ENCODE measurements around the gene TANC2. TPM values are rescaled to one million over a fixed set of nuclear protein-coding genes. Genes with fewer than 3 reads are reported as not detected.

TANC2 gene
- total and polyA plus RNA-seq, 10 donors, result 0.47 to 35.8 (median 19.0) TPM

DNA sequence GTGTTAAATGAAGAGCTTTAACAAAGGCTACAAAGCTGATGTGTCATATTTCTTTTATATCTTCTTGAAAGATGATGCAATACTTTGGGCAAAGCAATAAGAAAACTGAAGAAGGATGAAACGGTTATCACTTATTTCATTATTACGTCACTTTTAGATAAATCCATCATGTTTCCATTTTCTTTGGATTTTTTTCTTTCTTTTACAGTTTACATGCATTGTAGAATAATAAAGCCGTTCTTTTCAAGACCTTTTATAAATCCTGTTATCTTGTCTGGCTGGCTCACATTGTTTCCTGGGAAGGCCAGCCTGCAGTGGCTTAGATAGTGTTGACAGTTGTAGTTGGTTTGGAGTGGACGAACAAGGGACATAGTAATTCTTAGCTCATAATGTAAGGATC lies 28.9 kb downstream of the TANC2 start:
- H3K27ac ChIP-seq, result peak overlapping the region in 3 of 8 donors; percentile 15 to 62 (median 27)
- TF ChIP-seq, protein P1, sequence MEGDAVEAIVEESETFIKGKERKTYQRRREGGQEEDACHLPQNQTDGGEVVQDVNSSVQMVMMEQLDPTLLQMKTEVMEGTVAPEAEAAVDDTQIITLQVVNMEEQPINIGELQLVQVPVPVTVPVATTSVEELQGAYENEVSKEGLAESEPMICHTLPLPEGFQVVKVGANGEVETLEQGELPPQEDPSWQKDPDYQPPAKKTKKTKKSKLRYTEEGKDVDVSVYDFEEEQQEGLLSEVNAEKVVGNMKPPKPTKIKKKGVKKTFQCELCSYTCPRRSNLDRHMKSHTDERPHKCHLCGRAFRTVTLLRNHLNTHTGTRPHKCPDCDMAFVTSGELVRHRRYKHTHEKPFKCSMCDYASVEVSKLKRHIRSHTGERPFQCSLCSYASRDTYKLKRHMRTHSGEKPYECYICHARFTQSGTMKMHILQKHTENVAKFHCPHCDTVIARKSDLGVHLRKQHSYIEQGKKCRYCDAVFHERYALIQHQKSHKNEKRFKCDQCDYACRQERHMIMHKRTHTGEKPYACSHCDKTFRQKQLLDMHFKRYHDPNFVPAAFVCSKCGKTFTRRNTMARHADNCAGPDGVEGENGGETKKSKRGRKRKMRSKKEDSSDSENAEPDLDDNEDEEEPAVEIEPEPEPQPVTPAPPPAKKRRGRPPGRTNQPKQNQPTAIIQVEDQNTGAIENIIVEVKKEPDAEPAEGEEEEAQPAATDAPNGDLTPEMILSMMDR (IDR thresholded peaks at IDR 0.05 in 8 of 11, conservative IDR thresholded peaks at IDR 0.05 in 3 of 11), result no peak
- no peak for TF ChIP-seq POLR2A (IDR thresholded peaks at IDR 0.05)
- TF ChIP-seq POLR2AphosphoS5 (IDR thresholded peaks at IDR 0.05), result no peak
- no peaks in the 10 kb centered on the region for H3K36me3 ChIP-seq
- H3K4me3 ChIP-seq, result no peak overlapping the region
- H3K27me3 ChIP-seq (replicated peaks in 1 of 7), result no peaks in the 10 kb centered on the region
- 54 to 82% (median 70%) methylated on average over 4 of the region's 4 CpGs for WGBS, 5 donors
- no peaks in the 10 kb centered on the region for H3K9me3 ChIP-seq
- intact Hi-C loops (cut with DNase I; ENCODE audit: low total_unique reads), result no loop called here
- DNase-seq, result no peak
- H3K4me1 ChIP-seq, result peaks cover 0 to 23% (median 5%) of the 10 kb centered on the region in 6 donors

DNA sequence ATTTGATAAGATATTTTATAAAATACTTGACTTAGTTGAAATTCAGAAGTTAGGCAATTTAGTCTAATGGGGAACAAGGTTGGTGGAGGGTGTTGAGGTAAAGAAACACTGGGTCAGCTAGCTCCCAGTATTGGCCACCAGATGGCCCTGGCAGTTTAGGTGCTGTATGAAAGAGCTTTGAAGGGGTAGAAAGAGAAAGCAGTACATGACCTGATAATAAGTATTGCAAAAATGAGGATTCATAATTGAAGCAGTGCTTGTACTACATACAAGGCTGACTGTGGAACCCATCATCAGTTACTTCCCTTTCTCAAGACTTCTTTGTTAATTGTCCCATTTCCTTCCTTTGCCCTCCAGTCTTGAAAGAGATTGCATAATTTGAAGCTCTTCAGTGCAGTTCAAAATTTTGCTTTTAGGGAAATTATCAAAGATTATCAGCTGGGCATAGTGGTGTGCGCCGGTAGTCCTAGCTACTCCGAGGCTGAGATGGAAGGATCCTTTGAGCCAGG lies 29.4 kb downstream of the TANC2 start:
- no peak for DNase-seq
- Histone ChIP-seq H3K27ac (peak overlapping the region in 4 of 8 donors; percentile 10 to 62 (median 21)), H3K36me3 (no peaks in the 10 kb centered on the region), H3K27me3 (replicated peaks in 1 of 7) (no peaks in the 10 kb centered on the region), H3K9me3 (no peaks in the 10 kb centered on the region), H3K4me1 (peaks cover 0 to 23% (median 5%) of the 10 kb centered on the region in 6 donors), H3K4me3 (no peak overlapping the region)
- TF ChIP-seq POLR2AphosphoS5 (IDR thresholded peaks at IDR 0.05), result no peak
- TF ChIP-seq, protein P1 (IDR thresholded peaks at IDR 0.05 in 8 of 11, conservative IDR thresholded peaks at IDR 0.05 in 3 of 11), result peak in 5 of 11 experiments; percentile 8 to 50 (median 26)
- WGBS, 5 donors, result 30 to 70% (median 38%) methylated on average over 3 of the region's 3 CpGs
- intact Hi-C loops (cut with DNase I; ENCODE audit: low total_unique reads), result no loop called here

DNA sequence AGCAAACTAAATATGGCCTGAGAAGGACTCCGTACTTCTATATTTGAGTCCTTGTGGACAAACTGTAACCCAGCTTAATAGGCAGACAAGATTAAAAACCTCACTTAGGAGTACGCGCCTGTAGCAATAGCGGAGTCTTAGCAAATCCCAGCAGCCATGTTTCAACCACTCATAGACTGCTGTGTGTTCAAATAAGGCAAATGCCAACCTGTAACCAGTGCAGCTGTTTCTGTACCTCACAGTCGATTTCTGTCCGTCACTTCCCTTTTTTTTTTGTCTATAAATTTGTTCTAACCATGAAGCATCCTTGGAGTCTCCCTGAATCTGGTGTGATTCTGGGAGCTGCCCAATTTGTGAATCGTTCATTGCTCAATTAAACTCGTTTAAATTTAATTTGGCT lies 30.2 kb downstream of the TANC2 start:
- Histone ChIP-seq H3K27ac (peak overlapping the region in 3 of 8 donors; percentile 15 to 62 (median 27)), H3K4me1 (peaks cover 0 to 23% (median 5%) of the 10 kb centered on the region in 6 donors), H3K27me3 (replicated peaks in 1 of 7) (no peaks in the 10 kb centered on the region), H3K4me3 (no peak overlapping the region), H3K9me3 (no peaks in the 10 kb centered on the region), H3K36me3 (no peaks in the 10 kb centered on the region)
- TF ChIP-seq POLR2AphosphoS5 (IDR thresholded peaks at IDR 0.05), result no peak
- TF ChIP-seq, protein P1 (IDR thresholded peaks at IDR 0.05 in 8 of 11, conservative IDR thresholded peaks at IDR 0.05 in 3 of 11), result no peak
- TF ChIP-seq POLR2A (IDR thresholded peaks at IDR 0.05), result no peak
- DNase-seq, result no peak
- intact Hi-C loops (cut with DNase I; ENCODE audit: low total_unique reads), result no loop called here
- WGBS, 5 donors, result 63 to 86% (median 77%) methylated on average over 8 of the region's 8 CpGs

DNA sequence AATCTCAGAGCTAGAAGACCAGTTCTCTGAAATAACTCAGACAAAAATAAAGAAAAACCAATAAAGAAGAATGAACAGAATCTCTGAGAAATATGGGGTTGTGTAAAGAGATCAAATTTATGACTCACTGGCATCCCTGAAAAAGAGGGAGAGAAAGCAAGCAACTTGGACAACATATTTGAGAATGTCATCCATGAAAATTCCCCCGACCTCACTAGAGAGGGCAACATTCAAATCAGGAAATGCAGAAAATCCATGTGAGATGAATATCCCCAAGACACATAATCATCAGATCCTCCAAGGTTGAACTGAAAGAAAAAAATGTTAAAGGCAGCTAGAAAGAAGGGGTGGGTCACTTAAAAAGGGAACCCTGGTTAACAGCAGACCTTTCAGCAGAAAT lies 32.1 kb downstream of the TANC2 start:
- DNase-seq, result no peak
- intact Hi-C loops (cut with DNase I; ENCODE audit: low total_unique reads), result no loop called here
- no peaks in the 10 kb centered on the region for H3K27me3 ChIP-seq (replicated peaks in 1 of 7)
- WGBS, 5 donors, result 73 to 100% (median 88%) methylated on average over 1 of the region's 1 CpG
- no peaks in the 10 kb centered on the region for H3K36me3 ChIP-seq
- no peak overlapping the region for H3K27ac ChIP-seq
- peaks cover 0 to 23% (median 5%) of the 10 kb centered on the region in 6 donors for H3K4me1 ChIP-seq
- no peak overlapping the region for H3K4me3 ChIP-seq
- TF ChIP-seq, protein P1 (IDR thresholded peaks at IDR 0.05 in 8 of 11, conservative IDR thresholded peaks at IDR 0.05 in 3 of 11), result no peak
- no peak for TF ChIP-seq POLR2AphosphoS5 (IDR thresholded peaks at IDR 0.05)
- no peak for TF ChIP-seq POLR2A (IDR thresholded peaks at IDR 0.05)
- no peaks in the 10 kb centered on the region for H3K9me3 ChIP-seq

Measured in spleen (tissue), 11 donors.